HEK293T (cell line): ENCODE measurements around the gene CELSR2.

ENCODE experiments used
- CTCF ChIA-PET: fragments of 350-600 bp; formaldehyde crosslinking; extraction: SDS; loops from one replicate; lab custom pipeline; 2021; ENCODE audit warnings: antibody characterized with exemption, inconsistent platforms; lab: Yijun Ruan, JAX
- POLR2A ChIA-PET: fragments of 350-600 bp; formaldehyde crosslinking; extraction: SDS; loops from one replicate; lab custom pipeline; 2020; ENCODE audit warnings: antibody characterized with exemption, inconsistent platforms; lab: Yijun Ruan, JAX
- DNase-seq: peaks from one replicate; pipeline ENCODE4 v3.0.0; 2012; ENCODE audit warnings: mixed read lengths; ENCODE audit errors: extremely low spot score
- ARNT ChIP-seq: fragments of 450-650 bp; IDR thresholded peaks from 2 replicates; pipeline ENCODE4 v1.6.1; 2017; ENCODE audit warnings: mild to moderate bottlenecking
- BHLHE40 ChIP-seq: fragments of 450-650 bp; IDR thresholded peaks from 2 replicates; pipeline ENCODE4 v1.6.1; 2016; ENCODE audit warnings: mild to moderate bottlenecking, moderate library complexity, borderline replicate concordance
- CTBP1 ChIP-seq: fragments of 450-650 bp; IDR thresholded peaks from 2 replicates; pipeline ENCODE4 v1.6.1; 2016; ENCODE audit warnings: borderline replicate concordance
- ELF4 ChIP-seq: fragments of 450-650 bp; IDR thresholded peaks from 2 replicates; pipeline ENCODE4 v1.6.1; 2017; ENCODE audit warnings: antibody characterized with exemption
- FOXA1 ChIP-seq: fragments of 450-650 bp; IDR thresholded peaks from 2 replicates; pipeline ENCODE4 v1.6.1; 2016; ENCODE audit warnings: mild to moderate bottlenecking
- FOXK2 ChIP-seq: fragments of 450-650 bp; IDR thresholded peaks from 2 replicates; pipeline ENCODE4 v1.6.1; 2016; ENCODE audit warnings: mild to moderate bottlenecking
- FOXM1 ChIP-seq: fragments of 450-650 bp; IDR thresholded peaks from 2 replicates; pipeline ENCODE4 v1.6.1; 2017; ENCODE audit warnings: mild to moderate bottlenecking, borderline replicate concordance
- HDGF ChIP-seq: fragments of 450-650 bp; IDR thresholded peaks from 2 replicates; pipeline ENCODE4 v1.6.1; 2017; ENCODE audit warnings: antibody characterized with exemption, borderline replicate concordance
- L3MBTL2 ChIP-seq: fragments of 450-650 bp; conservative IDR thresholded peaks from 2 replicates; pipeline ENCODE4 v1.6.1; 2016; ENCODE audit warnings: mild to moderate bottlenecking
- LEF1 ChIP-seq: fragments of 450-650 bp; IDR thresholded peaks from 2 replicates; pipeline ENCODE4 v1.6.1; 2017; ENCODE audit warnings: mild to moderate bottlenecking, borderline replicate concordance
- NFRKB ChIP-seq: fragments of 450-650 bp; IDR thresholded peaks from 2 replicates; pipeline ENCODE4 v1.6.1; 2016; ENCODE audit warnings: mild to moderate bottlenecking, moderate library complexity
- SP1 ChIP-seq: fragments of 450-650 bp; IDR thresholded peaks from 2 replicates; pipeline ENCODE4 v1.6.1; 2017
- SUZ12 ChIP-seq: fragments of 450-650 bp; IDR thresholded peaks from 2 replicates; pipeline ENCODE4 v1.6.1; 2016; ENCODE audit warnings: mild to moderate bottlenecking
- TARDBP ChIP-seq: fragments of 450-650 bp; IDR thresholded peaks from 2 replicates; pipeline ENCODE4 v1.6.1; 2016
- ZNF384 ChIP-seq: fragments of 450-650 bp; IDR thresholded peaks from 2 replicates; pipeline ENCODE4 v1.6.1; 2016
- TF ChIP-seq, protein P1 (sequence below): fragments of 450-650 bp; IDR thresholded peaks from 2 replicates; pipeline ENCODE4 v1.6.1; 2016

Gene CELSR2

DNA sequence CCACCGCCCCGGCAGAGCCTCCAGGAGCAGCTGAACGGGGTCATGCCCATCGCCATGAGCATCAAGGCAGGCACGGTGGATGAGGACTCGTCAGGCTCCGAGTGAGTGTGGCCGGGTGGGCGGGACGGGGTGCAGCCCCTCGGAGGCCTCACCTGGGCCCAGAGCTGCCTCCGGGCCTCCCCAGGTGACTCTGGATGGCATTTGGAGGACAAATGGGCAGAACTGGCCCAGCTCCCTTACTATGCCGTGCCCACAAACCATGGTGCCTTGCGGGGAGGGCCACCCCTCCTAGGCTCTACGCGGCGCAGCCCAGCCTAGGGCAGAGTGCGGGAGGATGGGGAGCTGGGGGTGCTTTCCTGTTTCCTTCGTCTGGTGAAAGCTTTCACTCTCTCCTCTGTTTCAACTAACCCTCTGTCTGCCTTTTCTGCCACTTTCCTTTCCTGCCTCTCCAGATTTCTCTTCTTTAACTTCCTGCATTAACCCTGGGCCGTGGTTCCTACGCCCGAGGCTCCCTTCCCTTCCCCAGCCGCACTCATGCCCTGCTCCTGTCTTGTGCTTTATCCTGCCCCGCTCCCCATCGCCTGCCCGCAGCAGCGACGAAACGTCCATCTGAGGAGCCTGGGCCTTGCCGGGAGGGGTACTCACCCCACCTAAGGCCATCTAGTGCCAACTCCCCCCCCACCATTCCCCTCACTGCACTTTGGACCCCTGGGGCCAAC lies 24.4 kb downstream of the CELSR2 start:
- DNase-seq: no peak
- ChIA-PET POLR2A (no interaction called here), CTCF (no interaction called here)
- no peak for TF ChIP-seq SUZ12
- TF ChIP-seq BHLHE40: no peak
- no peak for TF ChIP-seq NFRKB
- TF ChIP-seq TARDBP: no peak
- no peak for TF ChIP-seq CTBP1
- no peak for TF ChIP-seq ZNF384
- no peak for TF ChIP-seq ARNT
- no peak for TF ChIP-seq ELF4
- TF ChIP-seq FOXA1: no peak
- no peak for TF ChIP-seq L3MBTL2
- TF ChIP-seq, protein P1, sequence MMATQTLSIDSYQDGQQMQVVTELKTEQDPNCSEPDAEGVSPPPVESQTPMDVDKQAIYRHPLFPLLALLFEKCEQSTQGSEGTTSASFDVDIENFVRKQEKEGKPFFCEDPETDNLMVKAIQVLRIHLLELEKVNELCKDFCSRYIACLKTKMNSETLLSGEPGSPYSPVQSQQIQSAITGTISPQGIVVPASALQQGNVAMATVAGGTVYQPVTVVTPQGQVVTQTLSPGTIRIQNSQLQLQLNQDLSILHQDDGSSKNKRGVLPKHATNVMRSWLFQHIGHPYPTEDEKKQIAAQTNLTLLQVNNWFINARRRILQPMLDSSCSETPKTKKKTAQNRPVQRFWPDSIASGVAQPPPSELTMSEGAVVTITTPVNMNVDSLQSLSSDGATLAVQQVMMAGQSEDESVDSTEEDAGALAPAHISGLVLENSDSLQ: no peak
- no peak for TF ChIP-seq FOXM1
- no peak for TF ChIP-seq HDGF
- TF ChIP-seq LEF1: no peak
- TF ChIP-seq SP1: no peak
- no peak for TF ChIP-seq FOXK2

DNA sequence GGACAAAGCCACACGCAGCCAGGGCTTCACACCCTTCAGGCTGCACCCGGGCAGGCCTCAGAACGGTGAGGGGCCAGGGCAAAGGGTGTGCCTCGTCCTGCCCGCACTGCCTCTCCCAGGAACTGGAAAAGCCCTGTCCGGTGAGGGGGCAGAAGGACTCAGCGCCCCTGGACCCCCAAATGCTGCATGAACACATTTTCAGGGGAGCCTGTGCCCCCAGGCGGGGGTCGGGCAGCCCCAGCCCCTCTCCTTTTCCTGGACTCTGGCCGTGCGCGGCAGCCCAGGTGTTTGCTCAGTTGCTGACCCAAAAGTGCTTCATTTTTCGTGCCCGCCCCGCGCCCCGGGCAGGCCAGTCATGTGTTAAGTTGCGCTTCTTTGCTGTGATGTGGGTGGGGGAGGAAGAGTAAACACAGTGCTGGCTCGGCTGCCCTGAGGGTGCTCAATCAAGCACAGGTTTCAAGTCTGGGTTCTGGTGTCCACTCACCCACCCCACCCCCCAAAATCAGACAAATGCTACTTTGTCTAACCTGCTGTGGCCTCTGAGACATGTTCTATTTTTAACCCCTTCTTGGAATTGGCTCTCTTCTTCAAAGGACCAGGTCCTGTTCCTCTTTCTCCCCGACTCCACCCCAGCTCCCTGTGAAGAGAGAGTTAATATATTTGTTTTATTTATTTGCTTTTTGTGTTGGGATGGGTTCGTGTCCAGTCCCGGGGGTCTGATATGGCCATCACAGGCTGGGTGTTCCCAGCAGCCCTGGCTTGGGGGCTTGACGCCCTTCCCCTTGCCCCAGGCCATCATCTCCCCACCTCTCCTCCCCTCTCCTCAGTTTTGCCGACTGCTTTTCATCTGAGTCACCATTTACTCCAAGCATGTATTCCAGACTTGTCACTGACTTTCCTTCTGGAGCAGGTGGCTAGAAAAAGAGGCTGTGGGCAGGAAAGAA lies 25.5 kb downstream of the CELSR2 start:
- no peak for TF ChIP-seq LEF1
- TF ChIP-seq FOXA1: no peak
- TF ChIP-seq SUZ12: no peak
- no peak for TF ChIP-seq ARNT
- no peak for TF ChIP-seq ELF4
- no peak for TF ChIP-seq L3MBTL2
- no peak for TF ChIP-seq FOXK2
- CTCF ChIA-PET: no interaction called here
- no peak for DNase-seq
- POLR2A ChIA-PET: no interaction called here

DNA sequence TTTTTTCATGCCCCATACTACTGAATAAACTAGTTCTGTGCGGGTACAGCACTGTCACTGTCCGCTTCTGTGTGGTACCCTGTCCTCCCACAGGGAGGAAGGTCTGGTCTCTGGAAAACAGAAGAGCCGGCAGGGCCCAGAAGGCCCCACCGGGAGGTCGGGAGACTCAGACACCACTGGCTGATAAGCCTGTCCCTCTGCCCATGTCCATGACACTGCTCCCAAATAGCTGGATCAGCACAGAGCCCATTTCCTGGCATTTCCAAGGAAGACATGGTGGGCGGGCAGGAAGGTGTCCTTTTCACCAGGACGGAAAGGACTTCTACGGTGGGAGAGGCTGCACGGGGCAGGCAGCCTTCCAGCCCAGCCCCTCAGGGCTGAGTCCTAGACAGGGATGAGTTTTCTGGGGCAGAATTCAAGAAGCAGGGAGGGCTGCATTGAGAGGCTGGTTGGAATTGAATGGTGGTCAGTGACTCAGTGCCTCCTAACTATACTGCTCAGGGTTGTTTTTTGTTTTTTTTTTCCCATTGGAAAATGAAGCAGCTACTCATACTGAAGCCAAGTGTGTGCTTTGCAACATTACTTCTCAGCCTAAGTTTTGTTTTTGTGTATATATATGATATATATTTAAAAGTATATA lies 26.5 kb downstream of the CELSR2 start:
- DNase-seq: no peak
- ChIA-PET CTCF (interaction anchor here (1.2 to 4.6 kb wide), 4 partner anchors 21 to 364 kb away, joined by 3 to 47 read pairs (median 5); partner anchors contain the start of gene SORT1), POLR2A (interaction anchor here (0.8 kb wide), 1 partner anchor 215 kb away, joined by 3 read pairs; no protein-coding TSS in a partner anchor)
- TF ChIP-seq L3MBTL2: no peak
- no peak for TF ChIP-seq TARDBP
- no peak for TF ChIP-seq FOXM1
- TF ChIP-seq HDGF: no peak
- TF ChIP-seq, protein P1: no peak
- TF ChIP-seq NFRKB: no peak
- no peak for TF ChIP-seq BHLHE40
- TF ChIP-seq SP1: no peak
- TF ChIP-seq ZNF384: no peak
- no peak for TF ChIP-seq FOXA1
- TF ChIP-seq ARNT: no peak
- no peak for TF ChIP-seq FOXK2
- no peak for TF ChIP-seq SUZ12
- TF ChIP-seq ELF4: no peak
- no peak for TF ChIP-seq CTBP1

DNA sequence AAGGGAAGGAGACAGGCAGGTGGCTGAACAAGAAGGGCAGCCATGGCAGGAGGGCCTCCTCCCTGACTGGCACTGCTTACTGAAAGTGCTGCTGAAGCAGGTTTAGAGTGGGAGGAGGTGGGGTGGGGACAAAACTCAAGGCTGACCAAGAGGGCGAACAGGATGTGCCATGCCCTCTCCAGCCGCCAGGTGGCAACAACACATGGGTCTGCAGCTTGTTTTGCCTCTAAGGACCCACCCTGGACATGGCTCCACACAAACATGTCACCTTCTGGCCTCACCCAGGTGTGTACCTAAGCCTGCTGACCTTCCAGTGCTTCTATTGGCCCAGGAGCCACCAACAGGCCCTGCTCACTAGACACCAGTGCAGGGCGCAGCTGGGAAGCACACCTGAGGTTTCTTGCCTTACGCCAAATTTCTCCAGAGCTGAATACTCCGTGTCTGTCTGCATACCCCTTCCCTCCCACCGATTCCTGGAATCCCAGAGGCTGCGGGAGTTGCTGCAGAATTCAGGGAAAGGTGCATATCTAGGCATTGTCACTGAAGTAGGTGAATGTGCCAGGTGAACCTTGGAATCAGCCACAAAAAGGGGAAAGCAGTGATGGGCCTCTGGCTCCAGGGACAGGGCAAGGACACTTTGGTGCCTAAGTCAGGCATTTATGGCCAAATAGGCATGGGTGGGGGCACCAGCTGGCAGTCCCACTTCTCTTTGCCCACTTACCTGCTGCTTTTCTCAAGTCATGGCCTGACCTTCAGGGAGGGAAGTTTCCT lies 28.3 kb downstream of the CELSR2 start:
- no peak for TF ChIP-seq CTBP1
- no peak for TF ChIP-seq ZNF384
- no peak for TF ChIP-seq SUZ12
- no peak for TF ChIP-seq FOXM1
- TF ChIP-seq L3MBTL2: no peak
- TF ChIP-seq HDGF: peak; percentile 95
- no peak for TF ChIP-seq LEF1
- CTCF ChIA-PET: interaction anchor here (0.5 to 4.6 kb wide), 13 partner anchors 18 to 1190 kb away, joined by 3 to 47 read pairs (median 4); partner anchors contain the start of genes PSMA5 and SORT1
- POLR2A ChIA-PET: interaction anchor here (0.9 to 4.3 kb wide), 4 partner anchors 16 to 123 kb away, joined by 3 to 28 read pairs (median 4); partner anchors contain the start of gene SORT1
- peak; percentile 90 for DNase-seq
